Retina (tissue), 1 donor: ENCODE measurements around the gene FBXO31.

Experiments used
- DNase-seq: peaks from one replicate; pipeline ENCODE4 v3.0.0-alpha.2; 2016

FBXO31 gene

DNA sequence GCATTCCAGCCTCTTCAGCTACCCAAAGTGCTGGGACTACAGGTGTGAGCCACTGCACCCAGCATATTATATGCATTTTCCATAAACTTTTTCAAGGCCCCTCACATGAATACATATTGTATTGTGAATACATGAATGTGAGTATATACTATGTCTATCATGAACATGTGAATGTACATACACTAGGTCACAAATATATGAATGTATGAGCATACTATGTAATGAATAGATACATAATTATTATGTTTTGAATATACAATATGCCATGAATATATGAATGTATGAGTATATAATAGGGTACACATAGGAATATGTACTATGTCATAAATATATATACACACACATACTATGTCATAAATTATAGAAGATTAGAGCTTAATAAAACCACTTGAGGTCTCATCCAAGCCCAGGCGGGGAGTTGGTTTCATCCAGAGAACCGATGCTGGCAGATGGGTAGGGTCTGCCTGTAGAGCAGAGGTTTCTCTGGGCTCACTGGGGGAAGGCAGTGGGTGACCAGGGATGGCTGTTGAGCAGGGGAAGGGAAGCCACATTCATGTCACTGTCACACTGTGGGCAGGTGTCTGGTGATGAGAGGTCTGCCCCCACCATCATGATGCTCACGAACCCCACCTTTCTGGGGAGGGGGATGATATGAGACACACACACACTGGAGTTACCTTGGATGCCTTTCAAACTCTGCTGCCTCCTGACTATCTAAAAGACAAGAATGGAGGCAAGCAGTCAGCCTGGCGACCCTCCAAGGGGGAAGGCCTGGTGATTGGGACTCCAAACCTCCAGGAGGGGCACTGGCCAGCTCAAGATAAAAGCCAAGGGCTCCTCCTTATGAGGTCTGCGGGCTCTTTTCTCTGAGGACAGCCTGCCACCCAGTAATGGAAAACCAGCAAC lies 73.7 kb downstream of the FBXO31 start:
- no peak for DNase-seq

DNA sequence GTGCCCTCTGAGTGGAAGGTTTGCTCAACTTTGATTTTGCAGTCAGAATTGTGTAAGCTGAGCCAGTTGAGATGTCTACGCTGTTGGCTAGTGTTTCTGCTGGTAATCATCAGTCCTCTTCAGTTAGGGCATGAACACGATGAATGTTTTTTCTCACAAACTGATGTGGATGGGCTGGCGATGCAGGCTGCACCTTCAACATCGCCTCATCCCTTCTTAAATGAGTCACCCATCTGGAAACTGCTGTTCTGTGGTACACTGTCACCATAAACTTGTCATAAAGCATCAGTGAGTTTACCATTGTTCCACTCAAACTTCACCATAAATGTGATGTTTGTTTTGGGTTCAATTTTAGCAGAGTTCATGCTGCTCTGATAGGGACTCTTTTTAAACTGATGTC lies 74.8 kb downstream of the FBXO31 start:
- DNase-seq: no peak

DNA sequence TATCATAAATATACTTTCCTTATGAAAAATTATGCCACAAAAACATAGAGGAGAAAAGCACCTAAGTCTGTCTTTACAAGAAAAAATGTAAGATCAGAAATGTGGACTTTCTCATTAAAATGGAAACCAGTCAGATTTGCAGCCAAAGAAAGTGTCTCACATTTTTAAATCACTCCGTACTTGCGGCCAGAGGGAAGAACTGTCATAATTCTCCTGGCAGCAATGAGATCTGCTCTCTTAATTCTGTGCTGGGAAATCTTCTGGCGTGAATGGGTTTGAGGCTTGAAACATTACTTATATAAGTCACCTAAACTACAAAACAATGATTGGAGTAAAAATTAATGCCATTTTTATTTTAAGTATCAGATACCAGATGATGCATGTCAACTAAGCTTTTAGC lies 77.1 kb downstream of the FBXO31 start:
- DNase-seq: no peak

DNA sequence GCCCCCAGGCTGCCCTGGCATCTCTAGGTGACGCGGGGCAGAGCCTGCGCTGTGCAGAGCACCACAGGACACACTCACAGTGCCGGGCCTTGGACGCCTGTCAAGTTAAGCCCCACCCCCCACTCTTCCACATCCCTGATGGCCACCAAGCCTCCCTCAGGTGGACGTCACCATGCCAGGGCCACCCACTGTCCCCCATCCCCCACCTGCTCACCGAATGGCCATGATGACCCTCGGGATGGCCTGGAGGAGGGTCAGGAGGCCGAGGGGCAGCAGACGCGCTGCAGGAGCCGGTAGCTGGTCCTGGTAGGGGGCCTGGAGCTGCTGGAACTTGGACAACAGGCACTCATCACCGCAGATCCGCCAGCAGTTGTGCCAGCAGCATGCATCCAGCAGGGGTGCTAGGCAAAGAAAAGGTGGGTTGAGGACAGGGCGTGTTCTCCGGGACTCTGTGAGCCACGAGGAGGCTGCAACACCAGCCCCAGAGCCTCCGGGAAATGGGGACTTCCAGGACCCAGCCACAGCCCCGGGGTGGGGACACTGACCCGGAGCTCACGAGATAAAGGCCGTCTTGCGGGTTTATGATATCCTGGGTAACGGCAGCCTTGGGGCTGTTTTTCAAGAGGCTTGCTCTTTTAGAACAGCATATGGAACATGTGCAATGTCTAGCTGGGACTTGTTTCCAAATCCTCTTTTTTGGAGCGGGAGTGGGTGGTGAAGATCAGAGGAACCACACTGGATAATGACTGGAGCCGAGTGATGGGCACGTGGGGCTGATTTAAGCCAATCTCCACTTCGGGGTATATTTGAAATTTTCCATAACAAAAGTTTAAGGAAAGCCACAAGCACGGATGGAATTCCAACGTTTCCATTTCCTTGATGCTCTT lies 77.8 kb downstream of the FBXO31 start:
- DNase-seq: no peak

DNA sequence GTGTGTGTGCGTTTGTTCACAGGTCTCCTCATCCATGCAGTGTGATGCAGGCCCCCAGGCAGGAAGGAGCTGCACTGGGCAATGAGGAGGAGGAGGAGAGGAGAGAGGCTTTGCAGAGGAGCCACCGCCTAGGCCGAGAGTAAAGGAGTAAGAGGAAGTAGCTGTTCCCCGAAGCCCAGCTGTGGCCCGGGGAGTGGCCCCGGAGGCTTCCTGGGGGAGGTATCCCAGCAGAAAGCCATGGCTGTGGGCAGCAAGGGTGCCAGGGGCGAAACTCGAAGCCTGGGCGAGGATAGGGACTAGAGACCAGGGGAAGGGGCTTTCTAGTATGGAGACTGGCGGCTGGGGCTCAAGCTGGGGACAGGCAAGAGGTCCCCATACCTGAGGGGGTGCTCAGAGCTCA lies 78.6 kb downstream of the FBXO31 start:
- no peak for DNase-seq

DNA sequence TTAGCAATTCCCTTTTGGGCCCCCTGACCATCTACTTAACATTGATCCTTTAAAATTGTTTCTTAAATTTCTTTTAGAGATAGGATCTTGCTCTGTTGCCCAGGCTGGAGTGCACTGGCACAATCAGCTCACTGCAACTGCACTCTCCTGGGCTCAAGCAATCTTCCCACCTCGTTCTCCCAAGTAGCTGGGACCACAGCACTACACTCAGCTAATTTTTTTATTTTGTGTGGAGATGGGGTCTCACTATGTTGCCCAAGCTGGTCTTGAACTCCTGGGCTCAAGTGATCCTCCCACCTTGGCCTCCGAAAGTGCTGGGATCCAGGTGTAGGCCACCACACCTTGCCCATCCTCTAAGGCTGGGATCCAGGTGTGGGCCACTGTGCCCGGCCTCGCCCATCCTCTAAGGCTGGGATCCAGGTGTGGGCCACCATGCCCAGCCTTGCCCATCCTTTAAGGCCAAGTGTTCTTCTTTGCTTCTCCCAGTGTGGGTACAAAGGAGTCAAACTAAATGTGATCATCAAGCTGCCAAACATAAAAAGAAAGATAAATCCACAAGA lies 79.5 kb downstream of the FBXO31 start:
- no peak for DNase-seq

DNA sequence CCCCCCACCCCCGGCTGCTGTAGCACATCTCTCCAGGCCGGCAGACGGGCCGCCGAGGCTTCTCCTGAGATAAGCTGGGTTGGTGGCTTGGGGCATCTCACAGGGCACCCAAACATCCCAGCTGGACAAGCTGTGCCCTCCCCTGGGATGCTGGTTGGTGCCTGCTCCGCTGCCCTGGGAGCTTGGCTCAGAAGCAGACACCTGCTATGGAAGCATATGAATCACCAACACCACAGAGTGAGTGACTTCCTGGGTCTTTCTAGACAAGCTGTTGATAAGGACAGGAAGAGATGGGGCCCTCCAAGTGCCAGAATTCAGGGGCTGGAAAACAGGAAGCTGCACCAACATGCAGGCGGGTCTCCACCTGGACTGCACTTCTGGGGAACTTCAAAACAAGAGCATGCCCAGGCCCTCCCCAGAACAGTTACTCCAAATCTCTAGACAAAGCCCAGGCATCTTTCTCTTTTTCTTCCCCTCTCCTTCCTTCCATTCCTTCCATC lies 80.1 kb downstream of the FBXO31 start:
- no peak for DNase-seq

DNA sequence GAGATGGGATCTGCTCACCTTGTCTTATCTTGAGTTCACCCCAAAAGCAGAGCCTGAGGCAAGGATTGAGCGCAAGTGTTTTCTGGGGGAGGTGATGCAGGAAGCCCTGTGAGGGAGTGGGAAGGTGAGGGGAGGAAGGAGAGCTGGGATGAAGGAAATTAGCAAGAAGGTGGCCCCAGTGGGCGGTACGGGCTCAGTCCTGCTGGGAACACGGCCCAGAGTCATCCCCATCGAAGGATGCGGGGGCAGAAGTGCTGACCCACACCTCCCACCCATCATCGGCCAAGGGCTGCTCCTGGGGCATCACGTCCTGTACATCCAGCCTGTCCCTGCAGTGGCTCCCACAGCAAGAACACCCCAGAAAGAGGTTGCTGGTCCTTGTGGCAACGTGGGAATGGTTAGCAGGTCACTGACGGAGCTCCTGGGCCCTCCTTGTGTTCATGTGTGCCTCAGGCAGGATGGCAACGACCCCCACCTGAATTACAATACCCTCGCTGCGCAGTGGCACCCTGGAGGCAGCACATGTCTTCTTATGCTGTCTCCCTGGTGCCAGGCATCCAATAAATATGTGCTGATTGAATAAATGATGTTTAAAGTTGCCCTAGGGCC lies 84.6 kb downstream of the FBXO31 start:
- no peak for DNase-seq

DNA sequence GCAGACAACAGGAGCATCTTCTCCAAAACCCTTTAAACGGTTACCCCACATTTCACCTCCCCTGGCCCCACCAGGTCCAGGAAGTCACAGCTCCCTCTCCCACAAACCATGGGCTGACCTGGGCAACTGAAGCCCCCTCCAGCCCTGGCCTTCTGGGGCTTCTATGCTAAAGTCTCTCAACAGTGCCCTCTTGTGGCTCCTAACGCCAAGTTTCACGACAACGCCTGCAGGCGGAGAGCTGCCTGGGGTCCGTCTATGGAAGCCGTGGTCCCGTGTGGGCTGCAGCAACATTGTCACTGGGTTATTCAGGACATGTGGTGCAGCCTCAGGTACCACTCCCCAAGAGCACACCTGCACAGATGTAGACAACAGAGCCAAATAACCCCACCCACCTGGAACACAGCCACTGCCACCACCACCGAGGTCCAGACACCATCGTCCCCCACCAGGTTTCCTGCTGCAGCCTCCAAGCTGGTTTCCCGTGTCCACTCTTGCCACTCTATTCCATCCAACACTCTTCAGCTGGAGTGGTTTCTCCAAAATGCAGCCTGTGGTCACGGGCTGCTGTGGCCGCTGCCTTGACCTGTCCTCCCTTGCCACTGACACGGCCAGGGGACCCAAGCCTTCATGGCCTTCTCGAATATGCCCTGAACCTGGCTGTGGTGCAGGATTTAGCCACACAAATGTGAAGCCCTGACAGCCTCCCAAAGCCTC lies 85.5 kb downstream of the FBXO31 start:
- DNase-seq: peak; percentile 66

DNA sequence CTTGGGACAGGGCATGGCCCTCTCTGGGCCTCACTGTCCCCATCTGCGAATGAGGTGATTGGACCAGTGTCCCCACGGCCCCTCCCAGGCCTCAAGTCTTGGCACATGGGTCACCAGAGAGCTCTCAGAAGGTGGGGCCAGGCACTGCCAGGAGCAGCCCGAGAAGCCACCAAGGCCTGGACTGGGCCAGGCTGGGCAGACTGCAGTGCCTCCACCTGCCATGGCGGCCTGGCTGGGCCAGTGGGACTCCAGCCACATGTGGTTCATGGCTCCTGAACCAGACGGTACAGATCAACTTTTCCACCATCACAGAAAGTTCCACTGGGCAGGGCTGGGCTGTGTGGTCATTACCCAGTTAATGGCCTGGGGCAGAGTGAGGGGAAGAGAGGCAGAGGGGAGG lies 86.2 kb downstream of the FBXO31 start:
- DNase-seq: no peak

DNA sequence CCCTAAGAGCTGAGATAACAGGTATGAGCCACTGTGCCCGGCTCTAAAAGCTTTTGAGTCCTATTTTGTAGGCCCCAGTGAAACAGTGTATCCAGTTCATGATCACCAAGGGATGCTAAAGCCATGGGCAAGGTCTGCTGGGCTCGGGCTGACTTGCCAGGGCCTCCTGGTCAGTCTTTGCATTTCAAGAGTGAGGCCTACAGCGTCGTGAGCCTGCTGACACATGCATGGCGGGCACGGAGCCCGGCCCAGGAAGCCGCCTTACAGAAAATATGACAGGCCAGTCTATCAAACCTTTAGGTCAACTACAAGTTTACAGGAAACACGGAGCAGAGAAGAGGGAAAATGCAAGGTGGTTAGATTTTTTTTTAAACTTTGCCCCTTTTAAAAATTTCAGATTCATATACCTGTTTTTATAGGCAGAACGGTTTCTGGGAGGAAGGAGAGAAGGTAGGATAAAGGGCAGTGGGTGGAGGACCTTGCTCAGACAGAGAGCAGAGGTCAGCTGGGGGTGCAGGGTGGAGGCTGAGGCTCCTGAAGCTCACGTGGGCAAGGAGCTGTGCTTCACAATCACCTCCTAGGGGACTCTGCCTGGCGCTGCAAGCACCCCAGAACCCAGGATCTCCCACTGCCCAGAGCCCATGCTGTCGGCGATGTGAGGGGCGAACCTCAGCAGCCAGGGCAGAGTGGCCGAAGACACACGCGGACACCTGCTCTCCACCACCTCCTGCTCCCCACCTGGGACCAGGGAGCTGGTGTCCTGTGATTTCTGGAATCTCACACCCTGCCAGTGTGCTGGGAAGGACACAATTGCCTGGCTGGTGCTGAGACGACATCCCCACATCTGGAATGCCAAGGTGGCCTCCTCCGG lies 87.7 kb downstream of the FBXO31 start:
- DNase-seq: no peak

DNA sequence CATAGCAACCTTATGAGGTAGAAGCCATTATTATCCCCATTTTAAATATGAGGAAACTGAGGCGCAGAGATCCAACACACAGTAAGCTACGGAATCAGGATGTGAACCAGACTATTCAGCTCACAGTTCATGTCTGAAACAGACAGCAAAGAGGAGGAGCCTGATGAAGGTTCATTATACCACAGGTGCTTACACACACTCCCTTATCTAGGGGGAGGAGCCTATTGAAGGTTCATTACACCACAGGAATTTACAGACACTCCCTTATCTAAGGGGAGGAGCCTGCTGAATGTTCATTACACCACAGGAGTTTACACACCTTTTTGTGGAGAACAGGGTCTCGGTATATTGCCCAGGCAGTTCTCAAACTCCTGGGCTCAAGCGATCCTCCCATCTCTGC lies 88.3 kb downstream of the FBXO31 start:
- no peak for DNase-seq

DNA sequence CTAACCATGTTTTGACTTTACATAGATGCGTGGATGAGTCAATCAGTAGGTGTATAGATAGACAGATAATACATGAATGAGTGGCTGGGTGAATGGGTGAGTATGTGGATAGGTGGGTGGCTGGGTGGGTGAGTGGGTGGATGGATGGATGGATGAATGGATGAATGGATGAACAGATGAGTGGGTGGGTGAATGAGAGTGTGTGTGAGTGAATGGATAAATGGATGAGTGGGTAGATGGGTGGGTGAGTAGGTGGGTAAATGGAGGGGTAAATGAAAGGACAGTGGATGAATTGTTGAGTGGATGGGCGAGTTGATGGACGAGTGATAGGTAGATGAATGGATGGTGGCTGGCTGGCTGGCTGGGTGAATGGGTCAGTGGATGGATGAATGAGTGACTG lies 89.6 kb downstream of the FBXO31 start:
- no peak for DNase-seq

DNA sequence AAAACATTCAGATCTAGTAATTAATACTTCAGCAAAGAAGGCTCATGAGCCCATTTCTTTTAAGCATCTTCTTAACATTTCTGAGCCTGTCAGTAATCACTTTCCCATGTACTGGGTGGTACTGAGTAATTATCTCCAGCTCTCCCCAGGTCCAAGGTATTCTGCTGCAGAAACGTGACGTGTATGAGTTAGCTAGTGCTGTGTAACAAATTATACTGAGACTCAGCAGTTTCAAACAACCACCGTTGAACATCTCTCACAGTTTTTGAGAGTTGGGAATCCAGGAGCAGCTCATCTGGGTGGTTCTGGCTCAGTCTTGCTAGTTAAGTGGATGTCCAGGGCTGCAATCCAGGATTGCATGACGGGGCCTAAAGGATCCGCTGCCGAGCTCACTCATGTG lies 91.6 kb downstream of the FBXO31 start:
- no peak for DNase-seq

DNA sequence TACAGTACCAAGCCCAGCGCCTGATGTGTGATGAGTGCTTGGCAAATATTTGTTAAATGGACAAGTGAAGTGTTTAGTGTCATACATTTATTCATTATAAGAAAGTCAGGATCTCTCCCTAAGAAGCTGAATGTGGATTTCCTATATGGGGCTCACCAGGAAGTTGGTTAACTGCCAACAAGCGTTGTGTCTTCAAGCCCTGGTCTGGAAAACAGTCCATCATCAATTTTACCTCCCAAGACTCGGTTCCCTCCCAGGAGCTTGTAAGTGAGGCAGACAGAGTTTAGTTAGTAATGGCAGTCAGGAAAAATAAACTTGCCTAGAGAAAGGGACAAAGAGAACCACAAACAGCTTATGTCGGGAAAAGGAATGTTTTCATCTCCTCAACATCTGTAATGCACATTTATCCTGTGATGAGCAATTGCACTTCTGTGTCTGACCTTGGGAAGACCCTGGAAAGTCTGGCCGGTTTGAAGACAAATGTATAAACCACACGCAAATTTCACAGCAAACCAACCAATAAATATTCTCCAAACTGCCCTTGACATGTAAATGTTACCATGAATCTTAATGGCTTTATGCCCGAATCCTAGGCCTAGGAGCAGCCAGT lies 94.7 kb downstream of the FBXO31 start:
- DNase-seq: no peak

DNA sequence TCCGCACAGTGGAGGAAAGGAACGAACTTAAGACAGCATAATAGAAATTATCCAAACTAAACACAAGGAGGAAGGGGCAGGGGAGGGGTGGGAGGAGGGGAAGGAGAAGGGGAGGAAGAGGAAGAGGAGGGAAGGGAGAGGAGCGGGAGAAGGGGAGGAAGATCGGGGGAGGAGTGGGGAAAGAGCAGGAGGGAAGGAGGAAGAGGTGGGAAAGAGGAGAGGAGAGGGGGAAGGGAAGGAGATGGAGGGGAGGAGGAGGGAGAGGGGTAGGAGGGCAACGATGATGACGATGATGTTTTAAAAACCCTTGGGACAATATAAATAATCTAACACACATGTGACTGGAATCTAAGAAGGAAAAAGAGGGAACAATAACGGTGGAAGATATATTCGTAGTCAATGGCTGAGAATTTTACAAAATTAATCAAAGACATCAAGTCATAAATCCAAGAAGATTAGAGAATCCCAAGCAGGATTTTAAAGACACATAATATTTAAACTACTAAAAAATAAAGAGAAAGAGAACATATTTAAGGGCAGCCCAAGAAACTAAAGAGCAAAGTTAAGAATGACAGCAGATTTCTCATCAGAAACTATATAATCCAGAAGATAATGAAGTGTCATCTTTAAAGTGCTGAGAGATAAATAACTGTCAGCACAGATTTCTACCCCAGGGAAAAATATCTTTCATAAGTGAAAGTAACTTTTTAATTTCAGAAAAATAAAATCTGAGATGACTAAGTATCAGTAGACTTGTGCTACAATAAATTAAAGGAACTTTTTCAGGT lies 96.5 kb downstream of the FBXO31 start:
- no peak for DNase-seq

DNA sequence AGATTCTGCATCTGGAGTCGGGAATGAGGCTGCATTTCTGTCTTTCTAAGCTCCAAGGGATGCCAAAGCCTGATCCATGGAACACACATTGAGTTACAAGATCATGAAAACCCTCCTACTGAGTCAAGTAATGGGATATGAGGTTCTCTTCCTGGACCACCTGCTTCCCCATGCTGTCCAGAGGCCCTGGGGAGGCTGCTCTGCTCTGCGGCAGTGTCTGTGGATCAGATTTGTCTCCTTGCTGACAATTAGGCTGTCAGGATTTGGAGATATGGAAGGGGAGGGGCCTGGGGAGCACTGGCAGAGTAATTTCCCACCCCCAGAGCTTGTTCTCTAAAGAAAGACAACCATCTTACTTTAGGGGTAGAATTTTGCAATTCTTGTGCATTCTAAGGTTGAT lies 99.4 kb downstream of the FBXO31 start:
- DNase-seq: no peak

DNA sequence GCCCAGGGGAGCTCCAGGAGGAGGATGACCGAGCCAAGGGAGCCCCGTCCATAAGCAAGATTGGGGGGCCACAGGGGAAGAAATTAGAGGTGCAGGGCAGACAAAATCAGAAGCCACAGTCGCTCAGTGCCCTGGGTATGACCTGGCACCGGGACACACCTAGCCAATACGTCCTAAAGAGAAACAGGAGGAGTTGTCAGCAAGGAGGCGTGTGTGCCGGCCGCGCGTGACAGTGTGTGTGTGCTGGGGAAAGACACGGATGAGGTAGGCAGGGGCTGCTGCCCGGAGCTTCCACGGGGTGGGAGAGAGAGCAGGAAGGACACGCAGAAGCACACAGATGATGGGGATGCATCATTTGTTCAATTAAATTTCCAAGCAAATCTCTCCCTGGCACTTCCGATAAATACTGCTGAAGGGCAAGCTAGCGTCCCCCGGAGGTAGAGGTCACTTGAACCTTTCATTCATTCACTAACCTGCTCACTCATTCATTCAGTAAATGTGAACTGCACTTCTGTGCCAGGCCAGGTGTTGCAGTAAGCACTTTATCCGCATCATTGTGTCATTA lies 104.4 kb downstream of the FBXO31 start:
- DNase-seq: no peak
